ENCODE measurements around the gene RGL3. TPM values are rescaled to one million over a fixed set of nuclear protein-coding genes. Genes with fewer than 3 reads are reported as not detected.

The RGL3 gene
- total RNA-seq, 1 donor from 2014 or later = 3.6 TPM

DNA sequence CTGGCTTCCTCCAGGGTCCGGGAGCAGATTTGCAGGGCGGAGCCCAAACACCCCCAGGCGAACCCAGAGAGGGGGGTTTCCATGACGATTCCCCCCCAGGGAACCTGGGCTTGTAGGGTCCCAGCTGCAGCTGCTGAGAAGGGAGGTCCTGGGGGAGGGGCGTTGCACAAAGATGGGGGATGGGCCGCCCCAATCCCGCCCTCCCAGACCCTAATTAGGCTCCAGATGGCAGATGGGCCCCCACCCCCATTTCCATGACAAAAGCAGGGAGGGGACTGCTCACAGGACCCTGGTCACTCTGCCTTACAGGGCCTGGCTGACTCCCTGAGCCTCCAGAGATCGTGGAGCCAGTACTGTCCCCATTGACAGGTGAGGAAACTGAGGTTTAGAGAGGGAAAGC, 46.5 kb upstream of the RGL3 start:
- no peaks in the 10 kb centered on the region for H3K4me1 Mint-ChIP-seq (ENCODE audit: low read depth, unreplicated experiment)
- no peaks in the 10 kb centered on the region for H3K79me2 ChIP-seq (ENCODE audit: insufficient read depth, low read length)
- no peaks in the 10 kb centered on the region for H3K4me1 ChIP-seq (ENCODE audit: insufficient read depth, low read length)
- DNase-seq (ENCODE audit: low read depth) (no peak), FAIRE-seq (no peak)
- no peak overlapping the region for H3K27ac ChIP-seq (ENCODE audit: low read depth, low read length)
- no peaks in the 10 kb centered on the region for H4K20me1 ChIP-seq (ENCODE audit: insufficient read depth, low read length)
- H3K9ac ChIP-seq (ENCODE audit: low read length) = no peak overlapping the region
- H3K9me3 ChIP-seq (ENCODE audit: insufficient read depth, low read depth, low read length) = no peaks in the 10 kb centered on the region
- no peak overlapping the region for H3K4me3 ChIP-seq (ENCODE audit: insufficient read depth, low read depth, low read length)
- H3K27me3 Mint-ChIP-seq (ENCODE audit: low read depth, unreplicated experiment) = peaks cover 9% of the 10 kb centered on the region
- H3K36me3 Mint-ChIP-seq (ENCODE audit: low read depth, unreplicated experiment) = no peaks in the 10 kb centered on the region
- H3K9me3 Mint-ChIP-seq (ENCODE audit: unreplicated experiment) = no peaks in the 10 kb centered on the region
- H3K4me2 ChIP-seq (ENCODE audit: low read length) = no peak overlapping the region
- H3K4me3 Mint-ChIP-seq (ENCODE audit: unreplicated experiment) = no peak overlapping the region
- no peaks in the 10 kb centered on the region for H3K27me3 ChIP-seq (ENCODE audit: insufficient read depth, low read length)
- no peaks in the 10 kb centered on the region for H3K36me3 ChIP-seq (ENCODE audit: insufficient read depth, low read length)
- TF ChIP-seq EZH2 (IDR thresholded peaks at IDR 0.05; ENCODE audit: insufficient read depth, low read length) = no peak
- TF ChIP-seq, protein P1, sequence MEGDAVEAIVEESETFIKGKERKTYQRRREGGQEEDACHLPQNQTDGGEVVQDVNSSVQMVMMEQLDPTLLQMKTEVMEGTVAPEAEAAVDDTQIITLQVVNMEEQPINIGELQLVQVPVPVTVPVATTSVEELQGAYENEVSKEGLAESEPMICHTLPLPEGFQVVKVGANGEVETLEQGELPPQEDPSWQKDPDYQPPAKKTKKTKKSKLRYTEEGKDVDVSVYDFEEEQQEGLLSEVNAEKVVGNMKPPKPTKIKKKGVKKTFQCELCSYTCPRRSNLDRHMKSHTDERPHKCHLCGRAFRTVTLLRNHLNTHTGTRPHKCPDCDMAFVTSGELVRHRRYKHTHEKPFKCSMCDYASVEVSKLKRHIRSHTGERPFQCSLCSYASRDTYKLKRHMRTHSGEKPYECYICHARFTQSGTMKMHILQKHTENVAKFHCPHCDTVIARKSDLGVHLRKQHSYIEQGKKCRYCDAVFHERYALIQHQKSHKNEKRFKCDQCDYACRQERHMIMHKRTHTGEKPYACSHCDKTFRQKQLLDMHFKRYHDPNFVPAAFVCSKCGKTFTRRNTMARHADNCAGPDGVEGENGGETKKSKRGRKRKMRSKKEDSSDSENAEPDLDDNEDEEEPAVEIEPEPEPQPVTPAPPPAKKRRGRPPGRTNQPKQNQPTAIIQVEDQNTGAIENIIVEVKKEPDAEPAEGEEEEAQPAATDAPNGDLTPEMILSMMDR (IDR thresholded peaks at IDR 0.05; ENCODE audit: insufficient read depth, low read depth, low read length) = no peak
- H2AFZ ChIP-seq (ENCODE audit: low read depth, low read length) = no peak overlapping the region
- H3K27ac Mint-ChIP-seq (ENCODE audit: unreplicated experiment) = no peak overlapping the region

DNA sequence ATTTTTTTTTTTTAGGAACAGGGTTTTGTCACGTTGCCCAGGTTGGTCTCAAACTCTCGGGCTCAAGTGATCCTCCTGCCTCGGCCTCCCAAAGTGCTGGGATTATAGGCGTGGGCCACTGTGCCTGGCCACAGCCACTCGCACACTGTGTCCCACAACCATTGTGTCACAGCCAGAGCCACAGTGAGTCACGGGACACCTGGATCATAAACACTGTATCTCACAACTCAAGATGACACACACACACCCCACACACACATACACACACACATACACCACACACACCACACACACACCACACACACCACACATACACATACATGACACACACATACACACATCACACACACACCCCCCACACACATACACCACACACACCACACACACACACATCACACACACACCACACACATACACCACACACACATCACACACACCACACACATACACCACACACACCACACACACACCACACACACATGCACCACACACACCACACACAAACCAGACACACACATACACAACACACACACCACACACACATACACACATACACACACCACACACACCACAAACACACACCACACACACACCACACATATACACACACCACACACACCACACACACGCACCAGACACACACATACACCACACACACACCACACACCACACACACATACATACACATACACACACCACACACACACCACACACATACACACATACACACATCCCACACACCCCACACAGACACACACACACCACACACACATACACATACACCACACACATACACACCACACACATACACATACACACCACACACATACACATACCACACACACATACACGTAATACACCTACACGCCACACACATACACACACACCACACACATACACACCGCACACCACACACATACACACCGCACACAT, 45.5 kb upstream of the RGL3 start:
- FAIRE-seq (peak; percentile 89), DNase-seq (ENCODE audit: low read depth) (no peak)
- no peaks in the 10 kb centered on the region for H3K27me3 ChIP-seq (ENCODE audit: insufficient read depth, low read length)
- no peak overlapping the region for H3K27ac ChIP-seq (ENCODE audit: low read depth, low read length)
- H3K9me3 ChIP-seq (ENCODE audit: insufficient read depth, low read depth, low read length) = no peaks in the 10 kb centered on the region
- H3K79me2 ChIP-seq (ENCODE audit: insufficient read depth, low read length) = no peaks in the 10 kb centered on the region
- Mint-ChIP-seq H3K4me1 (ENCODE audit: low read depth, unreplicated experiment) (no peaks in the 10 kb centered on the region), H3K27me3 (ENCODE audit: low read depth, unreplicated experiment) (peaks cover 18% of the 10 kb centered on the region), H3K4me3 (ENCODE audit: unreplicated experiment) (no peak overlapping the region), H3K36me3 (ENCODE audit: low read depth, unreplicated experiment) (no peaks in the 10 kb centered on the region), H3K9me3 (ENCODE audit: unreplicated experiment) (peaks cover 3% of the 10 kb centered on the region), H3K27ac (ENCODE audit: unreplicated experiment) (no peak overlapping the region)
- no peaks in the 10 kb centered on the region for H3K36me3 ChIP-seq (ENCODE audit: insufficient read depth, low read length)
- no peaks in the 10 kb centered on the region for H4K20me1 ChIP-seq (ENCODE audit: insufficient read depth, low read length)
- no peak overlapping the region for H3K9ac ChIP-seq (ENCODE audit: low read length)
- no peaks in the 10 kb centered on the region for H3K4me1 ChIP-seq (ENCODE audit: insufficient read depth, low read length)
- no peak overlapping the region for H3K4me3 ChIP-seq (ENCODE audit: insufficient read depth, low read depth, low read length)
- H3K4me2 ChIP-seq (ENCODE audit: low read length) = no peak overlapping the region
- TF ChIP-seq, protein P1 (IDR thresholded peaks at IDR 0.05; ENCODE audit: insufficient read depth, low read depth, low read length) = no peak
- no peak for TF ChIP-seq EZH2 (IDR thresholded peaks at IDR 0.05; ENCODE audit: insufficient read depth, low read length)
- no peak overlapping the region for H2AFZ ChIP-seq (ENCODE audit: low read depth, low read length)

DNA sequence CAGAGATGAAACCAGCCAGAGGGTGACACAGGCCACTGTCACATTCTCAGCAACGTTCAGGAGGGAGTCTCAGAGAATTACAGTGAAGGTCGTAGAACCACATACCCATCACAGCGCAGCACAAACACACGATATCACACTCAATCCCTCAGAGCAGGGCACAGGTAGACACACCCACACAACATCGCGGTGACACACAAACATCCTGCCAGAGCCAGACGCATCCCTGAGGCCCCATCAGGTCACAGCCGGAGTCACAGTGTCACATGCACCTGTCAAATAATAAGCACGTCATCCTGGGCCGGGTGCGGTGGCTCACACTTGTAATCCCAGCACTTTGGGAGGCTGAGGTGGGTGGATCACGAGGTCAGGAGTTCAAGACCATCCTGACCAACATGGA, 44.3 kb upstream of the RGL3 start:
- no peaks in the 10 kb centered on the region for H3K36me3 Mint-ChIP-seq (ENCODE audit: low read depth, unreplicated experiment)
- no peak for TF ChIP-seq EZH2 (IDR thresholded peaks at IDR 0.05; ENCODE audit: insufficient read depth, low read length)
- TF ChIP-seq, protein P1 (IDR thresholded peaks at IDR 0.05; ENCODE audit: insufficient read depth, low read depth, low read length) = no peak
- no peaks in the 10 kb centered on the region for H3K4me1 Mint-ChIP-seq (ENCODE audit: low read depth, unreplicated experiment)
- no peaks in the 10 kb centered on the region for H3K36me3 ChIP-seq (ENCODE audit: insufficient read depth, low read length)
- no peak overlapping the region for H2AFZ ChIP-seq (ENCODE audit: low read depth, low read length)
- no peaks in the 10 kb centered on the region for H3K27me3 ChIP-seq (ENCODE audit: insufficient read depth, low read length)
- H3K4me3 ChIP-seq (ENCODE audit: insufficient read depth, low read depth, low read length) = no peak overlapping the region
- H3K79me2 ChIP-seq (ENCODE audit: insufficient read depth, low read length) = no peaks in the 10 kb centered on the region
- H3K27me3 Mint-ChIP-seq (ENCODE audit: low read depth, unreplicated experiment) = peaks cover 19% of the 10 kb centered on the region
- H3K27ac Mint-ChIP-seq (ENCODE audit: unreplicated experiment) = no peak overlapping the region
- no peaks in the 10 kb centered on the region for H3K9me3 ChIP-seq (ENCODE audit: insufficient read depth, low read depth, low read length)
- DNase-seq (ENCODE audit: low read depth) = no peak
- H3K9ac ChIP-seq (ENCODE audit: low read length) = no peak overlapping the region
- H3K4me1 ChIP-seq (ENCODE audit: insufficient read depth, low read length) = no peaks in the 10 kb centered on the region
- H3K4me2 ChIP-seq (ENCODE audit: low read length) = no peak overlapping the region
- H3K9me3 Mint-ChIP-seq (ENCODE audit: unreplicated experiment) = peaks cover 3% of the 10 kb centered on the region
- H4K20me1 ChIP-seq (ENCODE audit: insufficient read depth, low read length) = no peaks in the 10 kb centered on the region
- no peak overlapping the region for H3K4me3 Mint-ChIP-seq (ENCODE audit: unreplicated experiment)
- no peak overlapping the region for H3K27ac ChIP-seq (ENCODE audit: low read depth, low read length)
- no peak for FAIRE-seq

All from astrocyte (in vitro differentiated cells and primary cell).